Activated naive CD4-positive, alpha-beta T cell (primary cell): ENCODE data around the gene STK16.
"Not testable (repeated sequence)": the region's sequence is repeated elsewhere in the genome, so short reads cannot be mapped to it uniquely, and the experiment has no call there.

ENCODE experiments used
- DNase-seq, 4 experiments: peaks; one replicate each; lab custom pipeline; 2025; lab: John Stamatoyannopoulos, UW

The STK16 gene

DNA sequence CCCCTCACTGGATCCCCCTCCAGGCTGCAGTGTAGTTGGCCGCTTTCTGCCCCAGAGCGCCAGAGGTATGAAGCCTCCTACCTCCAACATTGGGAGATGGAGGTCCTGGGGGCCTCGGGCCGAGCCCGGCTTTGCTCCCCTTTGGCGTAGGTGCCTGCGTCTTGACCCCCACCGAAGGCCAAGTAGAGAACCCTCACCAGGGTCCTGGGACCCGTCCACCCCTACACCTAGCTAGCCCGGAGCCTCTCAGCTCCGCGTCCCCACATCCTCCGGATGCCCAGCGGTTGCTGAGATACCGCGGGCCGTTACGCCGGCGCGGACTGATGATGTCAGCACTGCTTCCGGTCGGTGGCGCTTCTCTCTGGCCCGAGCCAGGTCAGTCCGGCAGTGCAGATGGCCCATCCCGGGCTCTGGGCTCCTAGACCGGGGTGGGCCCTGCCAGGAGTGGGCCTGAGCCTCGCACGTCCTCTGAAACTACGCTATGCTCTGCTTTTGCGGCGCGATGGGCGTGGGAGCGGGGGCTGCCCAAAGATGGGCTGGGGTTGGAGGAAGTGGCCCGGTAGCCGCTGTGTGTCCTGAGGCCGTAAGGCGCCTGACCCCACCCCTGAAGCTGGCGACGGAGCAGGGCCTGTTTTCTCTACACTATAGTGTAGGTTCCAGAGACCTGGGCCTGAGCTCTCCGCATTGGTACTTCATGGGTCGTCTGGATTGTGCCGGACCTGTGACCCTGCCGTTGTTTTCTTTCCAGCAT lies at the start of gene STK16, which contains the start of gene GLB1L:
STK16 (plus strand) TSS at position 332 of the 751 bp plus-strand sequence. CDS start 521 bp downstream, outside the sequence.
GLB1L (minus strand) TSS at position 297 of the 751 bp plus-strand sequence. CDS start 1,871 bp downstream, outside the sequence.
- peak; percentile 76 to 80 (median 78) for DNase-seq

- DNase-seq = no peak
These were observed 47.9 kb upstream of the STK16 start for GRCh38 chr2:219197388-219197787.

GRCh38 chr2:219198974-219199373 lies 46.3 kb upstream of the STK16 start:
- DNase-seq = no peak

- no peak for DNase-seq
These were observed 45.6 kb upstream of the STK16 start for GRCh38 chr2:219199470-219200211.

DNA sequence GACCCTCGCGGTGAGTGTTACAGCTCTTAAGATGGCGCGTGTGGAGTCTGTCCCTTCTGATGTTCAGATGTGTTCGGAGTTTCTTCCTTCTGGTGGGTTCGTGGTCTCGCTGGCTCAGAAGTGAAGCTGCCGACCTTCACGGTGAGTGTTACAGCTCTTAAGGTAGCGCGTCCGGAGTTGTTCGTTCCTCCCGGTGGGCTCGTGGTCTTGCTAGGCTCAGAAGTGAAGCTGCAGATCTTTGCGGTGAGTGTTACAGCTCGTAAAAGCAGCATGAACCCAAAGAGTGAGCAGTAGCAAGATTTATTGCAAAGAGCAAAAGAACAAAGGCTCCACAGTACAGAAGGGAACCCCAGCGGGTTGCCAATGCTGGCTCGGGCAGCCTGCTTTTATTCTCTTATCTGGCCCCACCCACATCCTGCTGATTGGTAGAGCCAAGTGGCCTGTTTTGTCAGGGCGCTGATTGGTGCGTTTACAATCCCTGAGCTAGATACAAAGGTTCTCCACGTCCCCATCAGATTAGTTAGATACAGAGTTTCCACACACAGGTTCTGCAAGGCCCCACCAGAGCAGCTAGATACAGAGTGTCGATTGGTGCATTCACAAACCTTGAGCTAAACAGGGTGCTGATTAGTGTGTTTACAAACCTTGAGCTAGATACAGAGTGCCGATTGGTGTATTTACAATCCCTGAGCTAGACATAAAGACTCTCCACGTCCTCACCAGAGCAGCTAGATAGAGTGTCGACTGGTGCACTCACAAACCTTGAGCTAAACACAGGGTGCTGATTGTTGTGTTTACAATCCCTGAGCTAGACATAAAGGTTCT lies 44.6 kb upstream of the STK16 start:
- not testable (repeated sequence) for DNase-seq

GRCh38 chr2:219201331-219201730 lies 43.9 kb upstream of the STK16 start:
- DNase-seq = not testable (repeated sequence)

- no peak for DNase-seq
These were observed 40.7 kb upstream of the STK16 start for GRCh38 chr2:219204425-219205164.

- DNase-seq = no peak
These were observed 40.1 kb upstream of the STK16 start for GRCh38 chr2:219205165-219205538.

DNA sequence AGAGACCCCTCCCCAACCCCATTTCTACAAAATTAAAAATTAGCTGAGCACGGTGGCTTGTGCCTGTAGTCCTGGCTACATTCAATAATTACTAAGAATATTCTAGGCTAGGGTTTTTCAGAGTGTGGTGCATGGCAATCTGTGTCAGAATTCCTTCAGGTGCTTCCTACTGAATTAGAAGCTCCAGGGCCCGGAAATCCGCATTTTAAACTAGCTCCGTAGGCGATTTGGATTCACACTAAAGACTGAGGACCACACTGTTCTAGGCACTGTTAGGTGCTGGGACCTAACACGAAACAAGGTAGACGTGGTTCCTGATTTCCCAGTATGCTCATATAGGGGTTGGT lies 39.3 kb upstream of the STK16 start:
- DNase-seq = no peak

DNA sequence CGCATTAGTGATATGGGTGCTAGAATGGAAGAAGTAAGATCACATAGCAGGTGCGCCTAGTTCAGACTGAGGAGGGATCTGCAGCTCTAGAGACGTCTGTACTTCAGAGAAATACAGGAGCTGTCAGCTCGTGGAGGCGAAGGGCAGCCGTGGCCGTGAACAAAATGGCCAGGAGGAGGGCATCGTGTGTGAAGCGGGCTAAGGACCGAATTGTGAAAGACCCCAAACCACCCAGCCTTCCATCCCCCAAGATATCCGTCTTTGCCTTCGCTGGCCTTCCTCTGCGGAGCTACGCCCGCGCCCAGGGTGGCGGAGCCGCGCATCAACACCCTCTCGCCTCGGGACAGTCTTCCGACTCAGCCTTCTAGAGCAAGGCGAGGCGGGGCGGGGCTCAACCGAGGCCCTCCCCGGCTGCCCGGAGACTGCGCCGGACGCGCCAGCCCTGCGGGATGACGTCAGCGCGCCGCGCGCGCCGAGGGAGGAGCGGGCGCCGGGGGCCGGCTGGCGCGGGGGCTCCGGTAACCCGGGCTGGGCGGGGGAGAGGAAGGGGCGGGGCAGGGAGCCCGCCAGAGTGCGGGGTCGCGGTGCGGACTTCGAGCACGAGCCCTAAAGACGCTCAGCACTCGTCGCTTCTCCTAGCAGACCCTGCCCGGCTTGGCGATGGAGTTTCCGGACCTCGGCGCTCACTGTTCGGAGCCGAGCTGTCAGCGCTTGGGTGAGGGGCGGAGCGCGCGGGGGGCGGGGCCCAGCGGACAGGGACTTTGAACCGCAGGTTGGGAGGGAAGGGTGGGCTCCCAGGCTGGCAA lies 38.7 kb upstream of the STK16 start, which contains the start of gene ZFAND2B:
ZFAND2B (plus strand) TSS at position 455 of the 806 bp plus-strand sequence; CDS start at position 661, 206 bp downstream.
- DNase-seq = peak; percentile 84 to 95 (median 88)

DNA sequence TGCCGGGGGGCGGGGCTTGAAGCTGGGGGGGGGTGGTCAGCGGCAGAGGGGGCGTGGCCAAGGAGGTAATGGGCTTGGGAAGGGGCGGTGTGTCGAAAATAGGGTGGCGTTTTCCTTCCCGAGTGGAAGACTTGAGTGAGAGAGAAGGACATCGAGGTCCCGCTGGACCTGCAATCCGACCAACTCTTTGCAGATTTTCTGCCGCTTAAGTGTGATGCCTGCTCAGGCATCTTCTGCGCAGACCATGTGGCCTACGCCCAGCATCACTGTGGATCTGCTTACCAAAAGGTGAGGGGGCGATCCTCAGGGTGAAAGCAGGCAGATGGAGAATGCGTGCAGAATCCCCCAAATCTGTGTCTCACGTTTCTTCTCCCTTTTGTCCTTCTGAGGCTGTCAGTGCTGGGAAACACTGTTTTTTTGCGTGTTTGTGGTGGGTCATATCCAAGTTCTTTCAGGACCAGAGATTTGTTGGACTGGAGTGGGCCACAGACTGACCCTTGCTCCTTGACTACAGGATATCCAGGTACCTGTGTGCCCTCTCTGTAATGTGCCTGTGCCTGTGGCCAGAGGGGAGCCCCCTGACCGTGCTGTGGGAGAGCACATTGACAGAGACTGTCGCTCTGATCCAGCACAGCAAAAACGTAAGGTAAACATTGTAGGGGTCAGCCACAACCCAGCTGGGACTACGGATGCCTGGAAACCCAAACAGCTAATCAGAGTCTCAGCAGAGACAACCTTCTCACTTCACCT lies 38.0 kb upstream of the STK16 start:
- DNase-seq = no peak

DNA sequence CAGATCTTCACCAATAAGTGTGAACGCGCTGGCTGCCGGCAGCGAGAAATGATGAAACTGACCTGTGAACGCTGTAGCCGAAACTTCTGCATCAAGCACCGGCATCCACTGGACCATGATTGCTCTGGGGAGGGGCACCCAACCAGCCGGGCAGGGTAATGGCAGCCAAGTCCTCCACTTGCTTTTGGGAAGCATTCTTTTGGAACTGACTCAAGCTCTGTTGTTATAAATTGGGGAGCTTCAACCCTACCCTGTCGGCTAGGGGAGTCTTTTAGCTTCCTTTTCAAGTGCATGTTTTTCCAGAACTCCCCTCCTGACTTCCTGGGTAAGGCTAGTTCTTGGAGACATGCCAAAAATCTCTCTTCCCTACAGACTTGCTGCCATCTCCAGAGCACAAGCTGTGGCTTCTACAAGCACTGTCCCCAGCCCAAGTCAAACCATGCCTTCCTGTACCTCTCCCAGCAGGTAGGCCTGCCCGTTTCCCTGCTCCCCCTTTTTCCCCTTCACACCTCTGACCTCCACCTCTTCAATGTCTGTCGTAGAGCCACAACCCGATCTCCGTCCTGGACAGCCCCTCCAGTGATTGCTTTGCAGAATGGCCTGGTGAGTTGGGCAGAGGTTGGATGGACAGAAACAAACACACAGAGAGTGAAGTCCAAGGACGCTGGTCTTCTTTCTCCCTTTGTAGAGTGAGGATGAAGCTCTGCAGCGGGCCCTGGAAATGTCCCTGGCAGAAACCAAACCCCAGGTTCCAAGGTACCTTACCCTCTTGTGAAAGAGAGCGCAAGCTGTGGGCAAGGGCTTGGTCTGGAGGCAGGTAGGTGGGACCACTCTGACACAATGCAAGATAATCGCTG lies 37.2 kb upstream of the STK16 start:
- no peak for DNase-seq

GRCh38 chr2:219209236-219210195 lies 35.8 kb upstream of the STK16 start:
- no peak for DNase-seq

GRCh38 chr2:219210196-219210885 lies 34.9 kb upstream of the STK16 start:
- DNase-seq = no peak

GRCh38 chr2:219210886-219211362 lies 34.4 kb upstream of the STK16 start:
- no peak for DNase-seq

- DNase-seq = no peak
These were observed 32.3 kb upstream of the STK16 start for GRCh38 chr2:219213026-219213415.

DNA sequence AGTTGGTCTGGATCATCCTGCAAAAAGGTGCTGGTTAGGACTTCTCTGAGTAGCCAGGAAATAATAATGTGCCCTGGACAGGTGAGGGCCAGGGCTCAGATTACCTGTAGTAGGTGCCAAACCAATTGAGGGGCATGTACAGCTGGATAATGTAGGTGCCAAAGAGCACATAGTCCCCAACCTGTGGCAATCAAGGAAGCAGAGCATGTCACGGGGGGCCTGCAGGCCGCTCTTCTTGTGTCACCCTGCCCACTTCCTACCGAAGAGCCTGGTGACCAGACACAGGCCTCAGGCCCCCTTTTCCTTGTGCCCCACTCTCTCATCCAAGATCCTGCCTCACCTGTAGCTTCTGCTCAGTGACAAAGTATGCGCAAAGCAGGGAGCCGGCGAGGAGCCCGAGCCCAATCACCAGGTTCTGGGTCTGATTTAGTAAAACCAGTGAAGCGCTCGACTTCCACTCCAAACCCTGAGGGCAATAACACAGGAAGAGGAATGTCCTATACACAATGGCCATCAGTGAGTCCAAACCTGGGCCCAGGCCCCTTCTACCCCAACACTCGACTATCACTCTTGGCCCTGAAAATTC lies 31.7 kb upstream of the STK16 start:
- no peak for DNase-seq
